Prostate gland (tissue), 1 donor: Measurements from ENCODE around the gene BCL11B.

Source experiments
- POLR2A ChIP-seq: fragments of 450-650 bp; IDR thresholded peaks from one replicate; pipeline ENCODE4 v1.6.1; 2016; ENCODE audit warnings: antibody characterized with exemption, mild to moderate bottlenecking
- POLR2AphosphoS5 ChIP-seq: sonication (generic); formaldehyde crosslinking; IDR thresholded peaks from one replicate; pipeline ENCODE4 v1.6.1; 2017; ENCODE audit warnings: antibody characterized with exemption

DNA sequence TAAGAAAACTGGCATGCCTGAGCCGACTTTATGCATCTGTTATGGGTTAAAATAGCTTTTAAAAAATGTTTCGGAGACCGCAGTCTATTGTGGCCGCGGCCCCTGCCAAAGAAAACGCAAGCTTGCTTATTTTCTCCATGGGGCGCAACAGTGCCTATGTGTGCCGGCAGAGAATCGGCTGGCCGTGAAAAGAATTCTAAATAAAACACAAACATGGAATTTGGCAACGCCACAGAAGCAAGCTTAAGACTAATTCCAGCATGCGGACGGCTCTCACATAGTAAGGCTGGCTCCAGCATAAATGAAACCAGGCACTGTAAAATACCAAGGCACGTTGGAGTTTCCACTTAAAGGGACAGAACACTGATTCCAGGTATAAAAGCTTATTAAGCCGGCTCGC lies 56.7 kb downstream of the BCL11B start:
- TF ChIP-seq POLR2AphosphoS5: no peak
- no peak for TF ChIP-seq POLR2A
